Anterior cingulate cortex (tissue), 58 donors: ENCODE data around the gene ANKLE1.

ENCODE experiments used
- DNase-seq, 58 donors: peaks; one replicate each; lab custom pipeline; 2025; lab: John Stamatoyannopoulos, UW

Gene ANKLE1, protein sequence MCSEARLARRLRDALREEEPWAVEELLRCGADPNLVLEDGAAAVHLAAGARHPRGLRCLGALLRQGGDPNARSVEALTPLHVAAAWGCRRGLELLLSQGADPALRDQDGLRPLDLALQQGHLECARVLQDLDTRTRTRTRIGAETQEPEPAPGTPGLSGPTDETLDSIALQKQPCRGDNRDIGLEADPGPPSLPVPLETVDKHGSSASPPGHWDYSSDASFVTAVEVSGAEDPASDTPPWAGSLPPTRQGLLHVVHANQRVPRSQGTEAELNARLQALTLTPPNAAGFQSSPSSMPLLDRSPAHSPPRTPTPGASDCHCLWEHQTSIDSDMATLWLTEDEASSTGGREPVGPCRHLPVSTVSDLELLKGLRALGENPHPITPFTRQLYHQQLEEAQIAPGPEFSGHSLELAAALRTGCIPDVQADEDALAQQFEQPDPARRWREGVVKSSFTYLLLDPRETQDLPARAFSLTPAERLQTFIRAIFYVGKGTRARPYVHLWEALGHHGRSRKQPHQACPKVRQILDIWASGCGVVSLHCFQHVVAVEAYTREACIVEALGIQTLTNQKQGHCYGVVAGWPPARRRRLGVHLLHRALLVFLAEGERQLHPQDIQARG

DNA sequence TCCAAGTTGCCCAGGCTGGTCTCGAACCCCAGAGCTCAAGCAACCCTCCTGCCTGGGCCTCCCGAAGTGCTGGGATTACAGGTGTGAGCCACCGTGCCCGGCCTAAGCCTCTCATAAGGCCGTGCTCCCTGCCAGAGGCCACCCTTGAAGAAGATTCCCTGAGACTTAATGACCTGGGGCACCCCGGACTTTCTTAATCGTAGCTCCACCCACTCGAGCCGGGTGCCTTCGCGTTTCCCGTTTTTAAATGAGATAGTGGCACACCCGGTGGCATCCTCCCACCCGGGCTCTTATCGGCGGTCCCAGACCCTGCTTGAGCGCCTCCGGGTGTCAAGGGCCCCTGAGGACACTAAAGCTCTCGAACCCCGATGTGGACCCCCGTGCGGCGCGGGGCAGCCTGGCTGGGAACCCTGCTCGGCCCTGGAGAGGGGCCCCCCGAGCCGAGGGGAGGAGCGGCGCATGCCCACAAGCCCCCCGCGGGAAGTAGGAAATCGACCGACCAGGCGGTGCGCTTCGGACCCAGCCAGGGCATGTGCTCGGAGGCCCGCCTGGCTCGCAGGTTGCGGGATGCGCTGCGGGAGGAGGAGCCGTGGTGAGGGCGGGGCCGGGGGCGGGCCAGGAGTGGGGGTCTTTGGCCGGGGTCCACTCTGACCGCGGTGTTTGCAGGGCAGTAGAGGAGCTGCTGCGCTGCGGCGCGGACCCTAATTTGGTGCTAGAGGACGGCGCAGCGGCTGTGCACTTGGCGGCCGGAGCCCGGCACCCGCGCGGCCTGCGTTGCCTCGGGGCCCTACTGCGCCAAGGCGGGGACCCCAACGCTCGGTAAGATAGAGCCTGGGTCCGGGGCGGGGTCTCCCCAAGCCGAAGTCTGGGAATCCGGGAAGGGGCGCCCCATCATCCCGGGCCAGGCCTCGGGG lies at the start of gene ANKLE1:
Gene ANKLE1, plus strand, starts transcription at position 511 of the 914 bp plus-strand sequence. Its CDS starts 20 bp downstream, at position 531.
- peak in 18 of 58 donors; percentile 2 to 41 (median 18) for DNase-seq

DNA sequence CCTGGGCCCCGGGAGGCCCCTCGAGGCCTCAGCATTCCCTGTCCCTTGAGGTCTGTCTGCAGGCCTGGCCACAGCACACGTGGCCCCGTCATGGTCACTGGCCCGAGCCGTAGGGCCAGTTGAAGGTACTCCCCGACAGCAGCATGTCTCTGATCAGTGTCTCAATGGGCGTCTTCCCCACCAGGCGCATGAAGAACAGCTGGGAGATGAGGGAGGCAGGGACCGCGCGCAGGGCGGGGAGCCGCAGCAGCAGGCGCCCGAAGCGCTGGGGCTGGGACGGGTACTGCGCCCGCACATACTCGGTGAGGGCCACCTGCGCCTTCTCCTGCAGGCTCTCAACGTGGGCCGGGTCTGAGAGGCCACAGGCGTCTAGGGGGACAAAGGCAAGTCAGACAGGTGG lies 49.4 kb upstream of the ANKLE1 start:
- no peak for DNase-seq

DNA sequence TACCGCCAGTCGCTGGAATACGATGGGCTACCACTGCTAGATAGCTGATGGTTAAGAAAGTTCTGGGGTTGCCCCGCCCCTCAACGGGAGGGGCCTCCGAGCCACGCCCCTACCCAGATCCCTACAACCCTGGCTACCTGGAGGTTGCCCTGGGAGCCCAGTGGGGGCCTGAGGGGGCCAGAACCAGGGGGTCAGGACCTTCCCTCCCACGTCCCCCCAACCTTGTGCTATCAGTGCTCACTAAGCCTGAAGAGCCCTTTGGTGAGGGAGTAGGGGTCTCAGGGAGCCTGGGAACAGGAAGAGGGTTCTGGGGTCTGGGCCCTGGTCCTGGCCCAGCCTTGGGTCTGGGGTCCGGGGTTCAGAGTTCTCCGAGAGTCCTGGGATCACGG lies 46.8 kb upstream of the ANKLE1 start:
- peak in 15 of 58 donors; percentile 6 to 36 (median 16) for DNase-seq

DNA sequence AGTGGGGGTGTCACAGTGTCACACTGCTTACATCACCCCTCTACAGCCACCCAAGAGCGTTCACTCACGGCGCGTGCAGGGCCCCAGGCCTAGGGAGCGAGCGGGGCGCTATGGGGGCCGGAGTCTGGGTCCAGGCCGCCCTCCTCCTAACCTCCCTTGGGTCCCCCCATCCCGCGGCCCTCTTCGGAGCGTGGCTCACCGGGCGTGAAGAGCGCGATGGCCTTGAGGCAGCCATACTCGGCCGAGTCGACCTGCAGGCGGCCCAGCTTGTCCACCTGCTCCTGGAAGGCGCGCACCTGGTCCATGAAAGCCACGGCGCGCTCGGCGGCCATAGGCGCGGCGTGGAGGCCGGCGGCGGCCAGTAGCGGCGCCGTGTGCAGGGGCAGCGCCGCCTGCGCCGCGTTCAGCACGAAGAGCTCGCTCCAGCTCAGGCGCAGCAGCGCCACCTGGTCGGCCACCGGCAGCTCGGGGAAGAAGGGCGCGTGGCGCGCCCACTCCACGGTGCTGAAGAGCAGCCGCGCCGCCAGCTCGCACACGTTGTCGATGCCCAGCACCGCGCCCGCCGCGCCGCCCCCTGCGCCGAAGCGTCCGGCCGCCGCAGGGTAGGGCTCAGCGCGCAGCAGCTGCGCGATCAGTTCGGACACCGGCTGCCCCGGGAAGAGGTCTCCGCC lies 46.3 kb upstream of the ANKLE1 start:
- peak in 53 of 58 donors; percentile 10 to 84 (median 46) for DNase-seq

DNA sequence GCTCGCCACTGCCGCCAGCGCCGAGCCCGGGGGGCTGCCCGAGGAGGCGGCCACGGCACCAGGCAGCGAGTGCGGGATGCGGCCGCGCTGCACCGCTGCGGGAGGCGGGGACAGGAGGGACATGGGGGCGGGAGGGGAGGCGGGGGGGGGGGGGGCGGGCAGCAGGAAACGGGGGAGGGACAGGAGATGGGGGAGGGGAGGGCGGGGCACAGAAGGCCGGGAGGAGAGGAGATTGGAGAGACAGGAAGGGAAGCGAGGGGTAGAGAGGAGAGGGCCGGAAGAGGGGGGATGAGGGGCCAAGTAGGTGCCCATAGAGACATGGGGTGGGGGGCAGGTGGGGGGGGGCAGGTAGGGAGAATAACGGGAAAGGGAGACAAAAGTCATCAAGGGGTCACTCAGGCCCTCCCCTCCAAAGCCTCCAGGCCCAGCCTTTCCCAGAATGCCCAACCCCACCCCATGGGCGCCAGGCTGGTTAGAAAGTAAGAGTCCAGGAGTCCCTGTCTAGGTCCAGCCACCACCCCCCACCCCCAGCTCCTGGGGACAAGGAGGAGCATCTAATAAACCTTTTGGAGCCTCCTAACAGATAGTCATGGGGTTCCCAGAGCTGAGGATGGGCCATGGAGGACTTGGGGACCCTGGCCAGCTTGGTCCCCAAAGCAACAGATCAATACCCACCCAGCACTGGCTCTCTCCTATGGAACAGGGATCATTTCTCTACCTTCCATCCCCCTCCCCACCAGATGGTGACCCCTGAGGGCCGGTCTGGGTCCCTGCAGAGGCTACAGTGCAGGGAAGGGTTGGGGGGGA lies 45.5 kb upstream of the ANKLE1 start:
- DNase-seq = no peak

DNA sequence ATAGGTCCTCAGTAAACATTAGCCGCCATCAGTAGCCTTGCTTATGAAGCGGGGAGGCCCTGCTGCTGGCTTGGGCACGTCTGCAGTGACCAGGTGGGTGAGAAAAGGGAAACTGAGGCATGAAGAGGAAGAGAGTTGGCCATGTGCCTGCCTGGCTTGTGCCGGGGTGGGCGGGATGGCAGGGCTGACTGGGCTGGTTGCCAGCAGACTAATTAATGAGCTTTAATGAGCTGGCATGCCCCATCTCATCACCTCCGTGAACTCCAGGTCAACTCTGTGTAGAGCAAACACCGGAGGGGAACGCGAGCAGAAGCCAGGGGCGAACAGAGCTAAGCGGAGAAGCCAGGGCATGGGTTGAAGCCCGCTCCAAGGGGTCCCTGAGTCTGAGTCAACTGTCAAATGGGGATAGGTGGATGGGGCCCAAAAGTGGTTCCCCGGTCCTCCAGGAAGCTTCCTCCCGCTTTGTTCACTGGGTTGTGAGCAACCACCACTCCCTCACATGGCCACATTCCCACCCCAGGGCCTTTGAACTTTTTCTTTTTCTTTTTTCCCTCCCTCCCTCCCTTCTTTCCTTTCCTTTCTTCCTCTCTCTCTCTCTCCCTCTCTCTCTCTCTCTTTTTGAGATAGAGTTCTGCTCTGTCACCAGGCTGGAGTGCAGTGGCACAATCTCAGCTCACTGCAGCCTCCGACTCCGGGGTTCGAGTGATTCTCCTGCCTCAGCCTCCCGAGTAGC lies 44.7 kb upstream of the ANKLE1 start:
- DNase-seq = peak in 1 of 58 donors; percentile 32

DNA sequence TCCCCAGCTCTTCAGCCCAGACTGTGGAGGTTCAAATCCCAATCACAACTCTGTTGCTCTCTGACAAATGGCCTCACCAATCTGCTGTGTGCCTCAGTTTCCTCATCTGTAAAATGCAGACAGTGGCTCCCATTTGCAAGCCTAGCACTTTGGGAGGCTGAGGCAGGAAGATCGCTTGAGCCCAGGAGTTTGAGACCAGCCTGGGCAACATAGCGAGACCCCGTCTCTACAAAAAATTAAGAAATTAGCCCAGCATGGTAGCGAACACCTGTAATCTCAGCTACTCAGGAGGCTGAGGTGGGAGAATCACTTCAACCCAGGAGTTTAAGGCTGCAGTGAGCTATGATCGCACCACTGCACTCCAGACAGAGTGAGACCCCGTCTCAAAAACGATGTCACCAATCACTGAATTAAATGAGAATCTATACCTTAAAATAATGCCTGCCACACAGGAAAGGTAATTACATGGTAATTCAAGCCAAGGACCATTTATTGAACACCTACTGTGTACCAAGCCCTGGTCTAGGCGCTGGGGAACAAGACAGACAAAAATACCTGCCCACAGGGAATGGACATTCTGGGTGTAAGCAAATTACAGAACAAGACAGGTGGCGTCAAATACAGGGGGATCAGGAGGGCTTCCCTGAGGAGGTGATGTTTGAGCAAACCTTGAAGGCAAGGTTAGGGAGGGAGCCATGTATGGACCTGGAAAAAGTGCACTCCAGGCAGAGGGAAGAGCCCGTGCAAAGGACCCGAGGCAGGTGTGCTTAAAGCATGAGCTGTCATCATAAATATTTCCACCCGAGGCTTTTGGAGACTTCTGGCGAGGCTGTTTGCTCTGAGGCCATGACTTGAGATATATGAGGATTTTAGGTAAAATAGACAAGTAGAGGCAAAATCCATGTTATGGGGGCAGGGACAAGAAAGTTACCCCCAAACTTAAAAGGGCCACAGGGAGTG lies 43.7 kb upstream of the ANKLE1 start:
- DNase-seq = no peak

DNA sequence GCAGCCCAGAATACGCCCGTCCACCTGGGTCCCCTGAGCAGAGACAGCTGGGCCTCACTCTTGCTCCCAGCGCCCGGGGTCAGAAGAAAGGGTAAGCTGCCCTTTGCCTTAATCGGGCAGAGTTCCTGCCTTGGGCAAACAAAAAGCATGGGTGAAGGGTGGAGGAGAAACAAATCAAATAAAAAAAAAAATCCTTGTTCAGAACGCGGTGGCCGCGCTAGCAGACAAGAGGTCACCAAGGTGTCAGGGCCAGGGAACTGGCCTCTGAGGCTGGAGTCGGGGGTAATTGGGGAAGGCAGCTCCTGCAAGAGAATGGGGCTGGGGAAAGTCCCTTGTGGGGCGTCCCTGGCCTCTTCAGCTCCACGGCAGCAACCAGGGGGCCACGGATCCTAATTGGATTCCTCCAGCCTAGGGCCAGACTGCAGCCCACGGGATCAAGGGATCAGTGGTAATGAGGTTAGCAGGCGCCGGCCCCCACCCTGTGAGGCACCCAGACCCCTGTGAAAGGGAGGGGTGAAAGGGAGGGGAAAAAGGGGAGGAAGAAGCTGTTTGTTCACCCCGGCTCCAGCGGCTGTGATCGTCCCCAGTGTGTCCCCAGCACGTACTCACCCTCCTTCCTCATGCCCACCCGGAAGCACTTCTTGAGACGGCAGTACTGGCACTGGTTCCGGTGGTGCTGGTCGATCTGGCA lies 41.5 kb upstream of the ANKLE1 start:
- no peak for DNase-seq

DNA sequence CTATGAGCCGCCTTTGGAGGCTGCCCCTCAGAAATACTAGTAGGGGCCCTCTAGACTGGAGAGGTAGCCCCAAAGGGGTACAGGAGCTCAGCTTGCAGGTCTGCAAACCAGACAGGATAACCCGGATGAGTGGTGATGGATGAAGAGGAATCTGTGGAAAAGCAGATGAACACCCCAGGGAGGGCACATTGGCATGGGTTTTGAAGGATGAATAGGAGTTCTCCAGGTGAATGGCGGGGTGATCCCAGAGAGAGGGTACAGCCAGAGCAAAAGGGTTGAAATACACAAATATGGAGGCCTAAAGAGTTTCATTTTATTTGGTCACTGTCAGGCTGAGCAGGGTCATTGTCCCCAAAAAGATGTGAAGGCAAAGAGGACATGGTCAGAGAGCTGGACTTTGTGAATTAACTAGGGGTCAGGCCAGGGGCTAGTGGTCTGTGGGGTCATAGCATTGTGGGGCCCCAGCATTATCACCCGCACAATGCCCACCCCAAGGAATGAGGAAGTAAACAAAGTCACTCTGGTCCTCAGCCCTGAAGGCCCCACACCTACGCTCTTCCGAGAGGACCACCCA lies 40.8 kb upstream of the ANKLE1 start:
- no peak for DNase-seq

DNA sequence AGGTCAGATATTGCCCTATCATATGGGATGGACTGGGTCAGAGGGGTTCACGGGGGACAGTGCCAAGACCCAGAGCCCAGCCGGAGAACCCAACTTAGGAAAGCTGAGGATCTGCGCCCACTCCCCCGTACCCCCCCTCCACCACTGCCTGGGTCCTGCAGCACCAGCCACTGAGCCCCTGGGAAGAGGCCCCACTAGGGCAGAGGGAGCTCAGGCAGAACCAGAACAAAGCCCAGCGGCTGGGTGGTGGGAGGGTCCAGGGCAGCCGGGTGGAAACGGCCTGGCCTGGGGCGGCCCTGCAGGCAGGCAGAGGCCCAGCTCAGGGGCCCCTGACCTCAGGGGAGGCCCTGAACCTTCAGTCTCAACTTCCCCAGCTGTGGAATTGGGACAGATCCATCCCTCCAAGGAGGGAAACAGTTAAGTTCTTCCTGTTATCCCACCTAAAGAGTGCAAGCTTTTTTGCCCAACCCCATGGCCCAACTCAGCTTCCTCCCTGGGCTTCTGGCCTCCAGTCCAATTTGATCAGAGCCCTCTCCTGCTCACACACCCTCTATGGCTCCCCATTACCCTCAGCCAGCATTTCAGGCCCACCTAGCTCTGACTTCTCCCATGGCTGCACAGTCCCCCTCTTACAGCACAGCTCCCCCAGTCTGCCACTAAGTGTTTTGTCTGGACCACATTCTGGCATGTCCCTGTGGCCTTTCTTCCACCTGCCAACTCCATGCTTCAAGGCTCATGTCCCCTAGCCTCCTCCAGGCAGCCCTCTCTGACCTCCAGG lies 39.1 kb upstream of the ANKLE1 start:
- DNase-seq = no peak

DNA sequence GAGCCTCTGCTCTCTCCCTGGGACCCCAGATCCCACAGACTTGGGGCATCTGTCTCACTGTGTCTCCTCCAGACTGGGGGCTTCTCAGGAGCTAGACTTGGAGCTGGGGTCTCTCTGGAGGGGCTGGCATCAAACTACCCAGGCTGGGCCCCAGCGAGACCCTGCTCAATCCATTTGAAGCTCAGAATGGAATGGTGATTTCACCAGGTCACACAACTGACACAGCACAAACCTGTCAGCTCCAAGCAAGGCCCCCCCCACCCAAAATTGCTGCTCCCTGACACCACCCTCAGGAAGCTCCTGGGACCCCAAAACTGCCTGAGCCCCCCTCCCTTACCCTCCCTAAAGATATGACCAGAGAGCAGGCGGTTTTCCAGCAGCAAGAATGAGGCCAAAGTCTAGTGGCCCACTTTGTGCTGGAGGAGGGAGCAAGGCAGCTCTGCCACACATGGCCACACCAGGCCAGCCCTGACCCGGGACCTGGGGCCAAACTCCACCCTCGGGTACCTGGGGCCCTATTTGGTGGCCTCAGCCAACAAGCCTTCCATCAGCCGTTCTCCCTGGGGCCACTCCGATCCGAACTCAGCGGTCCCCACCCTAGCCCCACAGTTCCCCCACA lies 38.4 kb upstream of the ANKLE1 start:
- peak in 1 of 58 donors; percentile 11 for DNase-seq

DNA sequence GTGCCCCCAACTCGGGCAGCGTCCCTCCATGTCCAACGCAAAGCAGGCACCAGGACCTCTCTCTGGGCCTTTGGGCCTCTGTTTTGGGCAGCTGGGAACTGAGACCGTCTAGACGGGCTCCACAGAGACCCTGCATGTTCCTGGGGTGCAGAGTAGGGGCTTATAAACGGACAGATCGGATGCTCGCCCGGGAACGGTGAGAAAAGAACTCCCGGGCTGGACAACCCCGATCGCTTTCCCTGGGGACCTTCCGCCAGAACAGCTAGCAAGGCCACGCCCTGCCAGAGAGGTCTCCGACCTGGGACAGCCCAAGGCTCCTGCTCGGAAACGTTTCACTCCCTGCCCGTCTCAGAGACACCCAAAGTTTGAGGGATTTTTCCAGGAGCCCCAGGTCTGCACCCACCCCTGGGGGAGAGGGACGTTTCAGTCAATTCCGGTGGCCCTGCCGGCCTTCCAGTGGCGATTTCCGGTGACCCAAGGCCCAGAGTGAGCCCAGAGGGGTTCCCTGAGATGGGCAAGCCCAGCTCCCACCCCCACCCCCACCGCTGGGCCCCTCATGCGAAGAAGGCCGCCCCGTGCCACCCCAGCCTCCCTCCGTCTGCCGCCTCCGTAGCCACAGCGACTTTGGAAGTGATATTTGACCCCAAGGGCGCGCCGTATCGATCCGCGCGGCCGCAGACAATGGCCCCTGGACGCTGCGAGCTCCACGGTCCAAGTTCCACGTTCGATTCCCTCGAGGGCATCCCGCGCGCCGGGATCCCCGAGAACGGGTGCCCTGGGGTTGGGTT lies 37.7 kb upstream of the ANKLE1 start:
- DNase-seq = peak in 3 of 58 donors; percentile 8 to 18 (median 11)

DNA sequence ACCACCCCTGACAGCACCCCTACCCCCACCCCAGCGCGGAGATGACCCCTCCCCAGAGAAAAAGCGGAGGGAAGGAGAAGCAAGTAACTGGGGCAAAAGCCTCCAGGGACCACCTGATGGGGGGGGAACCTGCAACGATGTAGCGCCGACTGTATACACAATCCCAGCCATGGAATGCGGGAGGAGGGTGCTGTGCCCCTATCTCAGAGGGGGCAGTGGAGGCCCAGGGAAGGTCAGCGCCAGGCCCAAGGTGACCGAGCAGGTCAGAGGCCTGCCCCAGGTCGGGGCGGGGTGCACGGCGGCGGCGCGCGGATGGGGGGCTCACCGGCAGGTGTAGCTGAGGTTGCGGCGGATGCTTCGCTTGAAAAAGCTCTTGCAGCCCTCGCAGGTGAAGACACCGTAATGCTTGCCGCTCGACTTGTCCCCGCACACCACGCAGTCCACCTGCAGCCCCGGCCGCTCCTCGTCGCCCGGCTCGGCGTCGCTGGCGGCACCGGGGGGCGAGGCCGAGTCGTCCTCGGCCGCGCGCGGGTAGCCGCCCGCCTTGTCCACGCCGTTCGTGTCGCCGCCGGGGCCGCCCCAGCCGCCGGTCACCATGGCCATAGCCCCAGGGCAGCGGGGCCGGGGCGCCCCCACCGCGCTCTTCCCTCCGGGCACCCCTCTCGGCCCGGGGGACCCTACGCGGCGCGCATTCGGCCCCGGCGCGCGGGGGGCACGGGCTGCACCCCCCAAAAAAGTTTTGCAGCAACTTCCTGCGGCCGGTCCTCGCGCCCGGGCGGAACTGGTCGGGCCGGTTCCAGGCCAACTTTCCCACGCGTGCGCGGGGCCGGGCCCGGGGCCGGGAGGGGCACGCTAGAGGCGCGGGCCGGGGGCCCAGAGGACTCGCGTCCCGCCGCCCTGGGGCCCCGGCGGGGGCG lies 36.8 kb upstream of the ANKLE1 start:
- DNase-seq = peak in 3 of 58 donors; percentile 4 to 28 (median 22)
